COLO668 (cell line): ENCODE measurements around the gene PCYOX1L.

Experiments used
- DNase-seq: peaks from one replicate; lab custom pipeline; 2025; ENCODE audit not compliant: unreplicated experiment; lab: John Stamatoyannopoulos, UW

Gene PCYOX1L

GRCh38 chr5:149418910-149419531, 61.2 kb downstream of the PCYOX1L start:
- DNase-seq = no peak
